GM18498 (cell line): ENCODE measurements around the gene TLK2.

Experiments used
- ATAC-seq: cut with Tn5 transposase; IDR thresholded peaks from one replicate; pipeline ENCODE4 v1.9.1; 2021; ENCODE audit warnings: mild to moderate bottlenecking, moderate library complexity; ENCODE audit not compliant: unreplicated experiment

Gene TLK2

GRCh38 chr17:62652251-62653001, 173.8 kb downstream of the TLK2 start:
- ATAC-seq, result no peak

GRCh38 chr17:62653002-62653825, 174.6 kb downstream of the TLK2 start:
- peak; percentile 79 for ATAC-seq

GRCh38 chr17:62653826-62654761, 175.5 kb downstream of the TLK2 start:
- ATAC-seq, result no peak

GRCh38 chr17:62655656-62656055, 177.0 kb downstream of the TLK2 start:
- no peak for ATAC-seq

GRCh38 chr17:62656446-62656845, 177.8 kb downstream of the TLK2 start:
- no peak for ATAC-seq

- ATAC-seq, result no peak
Measured at GRCh38 chr17:62657145-62657665, 178.6 kb downstream of the TLK2 start.

GRCh38 chr17:62657690-62658089, 179.1 kb downstream of the TLK2 start:
- ATAC-seq, result no peak

GRCh38 chr17:62658136-62658920, 179.7 kb downstream of the TLK2 start:
- ATAC-seq, result no peak

- no peak for ATAC-seq
Measured at GRCh38 chr17:62660629-62661118, 182.0 kb downstream of the TLK2 start.

GRCh38 chr17:62661337-62661736, 182.7 kb downstream of the TLK2 start:
- no peak for ATAC-seq

- no peak for ATAC-seq
Measured at GRCh38 chr17:62662855-62663254, 184.2 kb downstream of the TLK2 start.
